DND-41 (cell line): ENCODE data around the gene ANKRD40CL.

ENCODE experiments used
- ATAC-seq: fragments of 200-7000 bp; cut with Tn5 transposase; 3 replicates; pipeline ENCODE4 v1.9.1; 2021; ENCODE audit warnings: low read depth; ENCODE audit not compliant: insufficient read depth
- DNase-seq: peaks from one replicate; pipeline ENCODE4 v3.0.0-alpha.2; 2020
- H2AFZ ChIP-seq: 2 replicates; pipeline ENCODE4 v1.6.0; 2012; ENCODE audit warnings: low read depth, low read length
- H3K27ac ChIP-seq: 2 replicates; pipeline ENCODE4 v1.5.1; 2012; ENCODE audit warnings: low read length, inconsistent platforms
- H3K27me3 ChIP-seq: fragments of 200-600 bp; sonication (generic); 2 replicates; pipeline ENCODE4 v1.6.0; 2012; ENCODE audit warnings: low read length, mild to moderate bottlenecking, inconsistent platforms; ENCODE audit not compliant: insufficient read depth, poor library complexity
- H3K36me3 ChIP-seq: 2 replicates; pipeline ENCODE4 v1.5.1; 2012; ENCODE audit warnings: low read length, inconsistent platforms; ENCODE audit not compliant: insufficient read depth
- H3K4me1 ChIP-seq: 2 replicates; pipeline ENCODE4 v1.5.1; 2012; ENCODE audit warnings: mild to moderate bottlenecking, low read length; ENCODE audit not compliant: insufficient read depth
- H3K4me2 ChIP-seq: 2 replicates; pipeline ENCODE4 v1.6.0; 2012; ENCODE audit warnings: mild to moderate bottlenecking, moderate library complexity, low read length, inconsistent platforms; ENCODE audit not compliant: insufficient read depth
- H3K4me3 ChIP-seq, 2 experiments: fragments of 200-600 bp in 1 of 2; shearing (Covaris generic) in 1 of 2; 2 replicates each; pipeline ENCODE4 v1.5.1; 2012 to 2016; ENCODE audit warnings: inconsistent platforms in 2 of 2, low read length in 2 of 2, mild to moderate bottlenecking in 2 of 2, low read depth in 1 of 2, moderate library complexity in 1 of 2
- H3K79me2 ChIP-seq: 2 replicates; pipeline ENCODE4 v1.6.0; 2012; ENCODE audit warnings: low read length, inconsistent platforms; ENCODE audit not compliant: insufficient read depth
- H3K9ac ChIP-seq: 2 replicates; pipeline ENCODE4 v1.6.0; 2012; ENCODE audit warnings: low read depth, mild to moderate bottlenecking, inconsistent platforms, low read length, moderate library complexity
- H3K9me3 ChIP-seq: 2 replicates; pipeline ENCODE4 v1.5.1; 2012; ENCODE audit warnings: low read length, moderate library complexity, mild to moderate bottlenecking, inconsistent platforms; ENCODE audit not compliant: insufficient read depth, severe bottlenecking
- H4K20me1 ChIP-seq: 2 replicates; pipeline ENCODE4 v1.6.0; 2012; ENCODE audit warnings: low read length; ENCODE audit not compliant: insufficient read depth
- CTCF ChIP-seq: IDR thresholded peaks from 2 replicates; pipeline ENCODE4 v1.5.1; 2012; ENCODE audit warnings: borderline replicate concordance, low read length, moderate library complexity, mild to moderate bottlenecking; ENCODE audit not compliant: poor library complexity, severe bottlenecking; ENCODE audit errors: extremely low read depth
- EZH2 ChIP-seq: IDR thresholded peaks from 3 replicates; pipeline ENCODE4 v1.6.1; 2012; ENCODE audit warnings: borderline replicate concordance, low read depth, mild to moderate bottlenecking, moderate library complexity, low read length, inconsistent platforms; ENCODE audit not compliant: severe bottlenecking

ANKRD40CL gene

GRCh38 chr17:50787106-50787505 lies 19.8 kb upstream of the ANKRD40CL start:
- DNase-seq, result no peak
- no peaks in the 10 kb centered on the region for H3K27me3 ChIP-seq
- no peaks in the 10 kb centered on the region for H3K79me2 ChIP-seq
- no peaks in the 10 kb centered on the region for H3K4me1 ChIP-seq
- H3K9ac ChIP-seq, result no peak overlapping the region
- no peak overlapping the region for H3K27ac ChIP-seq
- ATAC-seq, result no peak
- no peaks in the 10 kb centered on the region for H3K36me3 ChIP-seq
- H3K4me2 ChIP-seq, result no peak overlapping the region
- no peak for TF ChIP-seq EZH2
- no peak for TF ChIP-seq CTCF
- no peaks in the 10 kb centered on the region for H3K9me3 ChIP-seq
- H4K20me1 ChIP-seq, result 0 out of 2 replicates have a peak, but pooled peaks cover 3% of the 10 kb centered on the region
- H2AFZ ChIP-seq, result no peak overlapping the region
- H3K4me3 ChIP-seq, result no peak overlapping the region

GRCh38 chr17:50785946-50786570 lies 18.7 kb upstream of the ANKRD40CL start:
- Histone ChIP-seq H3K4me2 (no peak overlapping the region), H3K4me3 (no peak overlapping the region), H4K20me1 (peaks cover 3% of the 10 kb centered on the region; the same call in 1 of the 2 replicates), H2AFZ (no peak overlapping the region), H3K4me1 (no peaks in the 10 kb centered on the region), H3K9ac (no peak overlapping the region), H3K79me2 (no peaks in the 10 kb centered on the region), H3K27me3 (no peaks in the 10 kb centered on the region), H3K36me3 (no peaks in the 10 kb centered on the region), H3K27ac (no peak overlapping the region), H3K9me3 (no peaks in the 10 kb centered on the region)
- TF ChIP-seq CTCF (no peak), EZH2 (no peak)
- ATAC-seq (no peak), DNase-seq (no peak)

GRCh38 chr17:50785126-50785525 lies 17.8 kb upstream of the ANKRD40CL start:
- H3K79me2 ChIP-seq, result no peaks in the 10 kb centered on the region
- peaks cover 4% of the 10 kb centered on the region; the same call in 1 of the 2 replicates for H3K4me1 ChIP-seq
- H3K9ac ChIP-seq, result no peak overlapping the region
- ATAC-seq (no peak), DNase-seq (no peak)
- H3K9me3 ChIP-seq, result no peaks in the 10 kb centered on the region
- no peaks in the 10 kb centered on the region for H3K27me3 ChIP-seq
- H3K27ac ChIP-seq, result no peak overlapping the region
- H3K4me2 ChIP-seq, result no peak overlapping the region
- H2AFZ ChIP-seq, result no peak overlapping the region
- H3K36me3 ChIP-seq, result no peaks in the 10 kb centered on the region
- TF ChIP-seq CTCF (no peak), EZH2 (no peak)
- peaks cover 3% of the 10 kb centered on the region; the same call in 1 of the 2 replicates for H4K20me1 ChIP-seq
- no peak overlapping the region for H3K4me3 ChIP-seq
